Gastroesophageal sphincter (tissue), 4 donors: ENCODE results near the gene HCST. TPM values are rescaled to one million over a fixed set of nuclear protein-coding genes. Genes with fewer than 3 reads are reported as not detected.
"Not testable (repeated sequence)": the region's sequence is repeated elsewhere in the genome, so short reads cannot be mapped to it uniquely, and the experiment has no call there.

ENCODE experiments used
- ATAC-seq: fragments of 150-250 bp; one replicate; pipeline ENCODE4 v1.9.1; 2016; ENCODE audit warnings: mild to moderate bottlenecking, moderate library complexity
- H3K27ac ChIP-seq, 4 donors: fragments of 200-600 bp; sonication (generic) in 3 of 4; 1 replicate in 3 of 4; 2 replicates in 1 of 4; pipeline ENCODE4 v1.5.1; 2016 to 2019
- H3K27me3 ChIP-seq: fragments of 200-600 bp; sonication (generic); one replicate; pipeline ENCODE4 v1.5.1; 2019
- H3K36me3 ChIP-seq, 2 donors: fragments of 200-600 bp; sonication (generic); one replicate each; pipeline ENCODE4 v1.5.1; 2019; ENCODE audit warnings: control low read depth in 1 of 2
- H3K4me1 ChIP-seq, 3 donors: fragments of 200-600 bp; sonication (generic); 1 replicate in 2 of 3; 2 replicates in 1 of 3; pipeline ENCODE4 v1.5.1; 2016 to 2019; ENCODE audit warnings: control low read depth in 2 of 3
- H3K4me3 ChIP-seq, 2 donors: fragments of 200-600 bp; sonication (generic); one replicate each; pipeline ENCODE4 v1.5.1; 2019; ENCODE audit warnings: mild to moderate bottlenecking in 1 of 2, moderate library complexity in 1 of 2
- H3K9me3 ChIP-seq, 3 donors: fragments of 200-600 bp; sonication (generic); one replicate each; pipeline ENCODE4 v1.5.1; 2017 to 2019; ENCODE audit warnings: control low read depth in 2 of 3
- EP300 ChIP-seq: sonication (generic); formaldehyde crosslinking; IDR thresholded peaks from one replicate; pipeline ENCODE4 v1.6.1; 2017; ENCODE audit warnings: antibody characterized with exemption, mild to moderate bottlenecking
- POLR2A ChIP-seq, 2 donors: fragments of 450-650 bp; IDR thresholded peaks; one replicate each; pipeline ENCODE4 v1.6.1; 2017; ENCODE audit warnings: antibody characterized with exemption in 2 of 2, mild to moderate bottlenecking in 2 of 2, moderate library complexity in 1 of 2
- POLR2AphosphoS5 ChIP-seq: sonication (generic); formaldehyde crosslinking; IDR thresholded peaks from one replicate; pipeline ENCODE4 v1.6.1; 2017; ENCODE audit warnings: antibody characterized with exemption
- WGBS, 2 donors: methylation state at CpG; one replicate each; pipeline ENCODE4 v1.1.5; 2018; ENCODE audit warnings: low coverage in 1 of 2; 5-methylcytosine and 5-hydroxymethylcytosine counted together
- total RNA-seq, 4 donors: library from RNA; depleted of rRNA; stranded (reverse); fragments of >200 nt; gene quantifications; one replicate each; pipeline ENCODE4 v1.1.0, GENCODE V29; 2016
- TF ChIP-seq, protein P1 (sequence below), 4 experiments: fragments of 200-600 bp in 2 of 4; fragments of 450-650 bp in 2 of 4; sonication (generic) in 1 of 4; IDR thresholded peaks; one replicate each; pipeline ENCODE4 v1.5.1; 2017 to 2019; ENCODE audit warnings: antibody characterized with exemption in 4 of 4, mild to moderate bottlenecking in 2 of 4, moderate library complexity in 2 of 4

The HCST gene
- total RNA-seq, 4 donors from 2014 or later: 1.8 to 3.1 (median 3.0) TPM; not detected in 1

DNA sequence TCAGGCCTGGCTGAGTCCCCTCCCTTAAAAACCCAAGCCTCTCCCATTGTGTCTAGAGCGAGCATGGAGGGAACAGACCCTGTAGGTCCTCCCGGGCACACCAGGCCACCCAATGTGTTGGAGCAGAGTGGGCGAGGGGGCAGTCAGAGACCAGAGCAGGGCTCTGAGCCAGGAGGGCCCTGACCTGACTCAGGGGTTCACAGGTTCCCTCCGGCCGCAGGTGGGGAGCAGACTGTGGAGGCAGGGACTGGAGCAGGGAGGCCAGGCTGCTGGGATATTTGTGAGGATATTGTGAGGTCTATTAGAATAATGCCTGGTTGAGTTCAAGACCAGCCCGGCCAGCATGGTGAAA is 7.3 kb downstream of the HCST start:
- H3K27me3 ChIP-seq: no peaks in the 10 kb centered on the region
- peaks cover 0 to 27% (median 6%) of the 10 kb centered on the region in 3 donors for H3K4me1 ChIP-seq
- H3K4me3 ChIP-seq: no peak overlapping the region
- no peak for ATAC-seq
- WGBS, 2 donors: 20% methylated on average over 2 of the region's 6 CpGs; no CpG with 5 or more reads in 1 of the 2 donors
- no peak for TF ChIP-seq POLR2AphosphoS5
- no peak for TF ChIP-seq EP300
- no peak for TF ChIP-seq POLR2A (IDR thresholded peaks at IDR 0.05)
- TF ChIP-seq, protein P1, sequence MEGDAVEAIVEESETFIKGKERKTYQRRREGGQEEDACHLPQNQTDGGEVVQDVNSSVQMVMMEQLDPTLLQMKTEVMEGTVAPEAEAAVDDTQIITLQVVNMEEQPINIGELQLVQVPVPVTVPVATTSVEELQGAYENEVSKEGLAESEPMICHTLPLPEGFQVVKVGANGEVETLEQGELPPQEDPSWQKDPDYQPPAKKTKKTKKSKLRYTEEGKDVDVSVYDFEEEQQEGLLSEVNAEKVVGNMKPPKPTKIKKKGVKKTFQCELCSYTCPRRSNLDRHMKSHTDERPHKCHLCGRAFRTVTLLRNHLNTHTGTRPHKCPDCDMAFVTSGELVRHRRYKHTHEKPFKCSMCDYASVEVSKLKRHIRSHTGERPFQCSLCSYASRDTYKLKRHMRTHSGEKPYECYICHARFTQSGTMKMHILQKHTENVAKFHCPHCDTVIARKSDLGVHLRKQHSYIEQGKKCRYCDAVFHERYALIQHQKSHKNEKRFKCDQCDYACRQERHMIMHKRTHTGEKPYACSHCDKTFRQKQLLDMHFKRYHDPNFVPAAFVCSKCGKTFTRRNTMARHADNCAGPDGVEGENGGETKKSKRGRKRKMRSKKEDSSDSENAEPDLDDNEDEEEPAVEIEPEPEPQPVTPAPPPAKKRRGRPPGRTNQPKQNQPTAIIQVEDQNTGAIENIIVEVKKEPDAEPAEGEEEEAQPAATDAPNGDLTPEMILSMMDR (IDR thresholded peaks at IDR 0.05): no peak
- H3K27ac ChIP-seq: peak overlapping the region in 3 of 4 donors; percentile 31 to 58 (median 36)
- H3K9me3 ChIP-seq: no peaks in the 10 kb centered on the region
- H3K36me3 ChIP-seq: no peaks in the 10 kb centered on the region

DNA sequence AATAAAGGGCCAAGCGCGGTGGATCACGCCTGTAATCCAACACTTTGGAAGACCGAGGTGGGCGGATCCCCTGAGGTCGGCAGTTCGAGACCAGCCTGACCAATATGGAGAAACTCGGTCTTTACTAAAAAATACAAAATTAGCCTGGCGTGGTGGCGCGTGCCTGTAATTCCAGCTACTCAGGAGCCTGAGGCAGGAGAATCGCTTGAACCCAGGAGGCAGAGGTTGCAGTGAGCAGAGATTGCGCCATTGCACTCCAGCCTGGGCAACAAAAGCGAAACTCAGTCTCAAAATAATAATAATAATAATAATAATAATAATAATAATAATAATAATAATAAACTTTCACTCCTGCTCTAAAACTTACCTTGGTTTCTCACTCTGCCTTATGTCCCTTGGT is 8.0 kb downstream of the HCST start:
- Histone ChIP-seq H3K27ac (peak overlapping the region in 1 of 4 donors; percentile 58), H3K4me1 (peaks cover 0 to 27% (median 6%) of the 10 kb centered on the region in 3 donors)
- not testable (repeated sequence) for ATAC-seq, H3K36me3 ChIP-seq, H3K4me3 ChIP-seq, H3K27me3 ChIP-seq, H3K9me3 ChIP-seq
- WGBS, 2 donors: 89 to 94% methylated on average over 6 to 14 of the region's 14 CpGs

DNA sequence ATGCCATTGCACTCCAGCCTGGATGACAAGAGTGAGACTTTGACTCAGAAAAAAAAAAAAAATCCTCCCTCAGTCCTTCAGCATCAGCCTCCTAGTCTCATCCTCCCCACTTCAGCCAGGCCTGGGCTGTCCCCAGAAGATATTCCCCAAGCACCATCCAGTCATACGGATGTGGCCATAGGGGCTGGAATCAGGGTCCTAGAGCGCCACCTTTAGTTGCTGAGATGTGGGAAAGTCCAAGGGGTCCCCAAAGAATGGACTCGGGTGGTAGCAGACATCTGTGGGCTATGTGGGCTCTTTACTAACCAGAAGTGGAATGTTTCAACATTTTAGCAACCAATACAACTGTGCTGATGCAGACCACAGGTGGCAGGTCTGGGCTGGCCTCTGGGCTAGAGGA is 8.8 kb downstream of the HCST start:
- no peaks in the 10 kb centered on the region for H3K9me3 ChIP-seq
- no peaks in the 10 kb centered on the region for H3K36me3 ChIP-seq
- 17 to 80% methylated on average over 1 of the region's 3 CpGs for WGBS, 2 donors
- no peaks in the 10 kb centered on the region for H3K27me3 ChIP-seq
- no peak for ATAC-seq
- TF ChIP-seq EP300 (no peak), POLR2A (IDR thresholded peaks at IDR 0.05) (no peak), POLR2AphosphoS5 (no peak)
- TF ChIP-seq, protein P1 (IDR thresholded peaks at IDR 0.05): no peak
- H3K4me1 ChIP-seq: peaks cover 0 to 20% (median 6%) of the 10 kb centered on the region in 3 donors
- H3K27ac ChIP-seq: no peak overlapping the region
- no peak overlapping the region for H3K4me3 ChIP-seq

DNA sequence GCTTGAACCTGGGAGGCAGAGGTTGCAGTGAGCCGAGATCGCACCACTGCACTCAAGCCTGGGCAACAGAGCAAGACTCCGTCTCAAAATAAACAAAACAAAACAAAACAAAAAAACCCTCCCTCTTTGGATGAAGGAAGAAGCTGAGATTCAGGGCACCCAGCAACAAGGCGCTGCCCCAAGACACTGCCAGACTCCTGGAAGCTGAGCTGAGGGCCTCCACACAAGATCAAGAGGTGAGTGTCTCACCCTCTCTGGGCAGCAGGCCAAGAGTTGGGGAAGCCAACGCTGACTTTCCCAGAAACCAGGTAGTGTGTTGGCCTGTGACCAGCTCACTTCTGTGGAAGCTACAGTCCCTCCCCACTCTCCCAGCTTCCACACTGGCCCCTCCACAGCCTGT is 9.5 kb downstream of the HCST start:
- H3K36me3 ChIP-seq: no peaks in the 10 kb centered on the region
- WGBS, 2 donors: 44 to 65% methylated on average over 2 to 3 of the region's 5 CpGs
- no peak overlapping the region for H3K4me3 ChIP-seq
- no peaks in the 10 kb centered on the region for H3K27me3 ChIP-seq
- no peaks in the 10 kb centered on the region for H3K9me3 ChIP-seq
- no peak overlapping the region for H3K27ac ChIP-seq
- peaks cover 0 to 14% (median 1%) of the 10 kb centered on the region in 3 donors for H3K4me1 ChIP-seq
- TF ChIP-seq, protein P1 (IDR thresholded peaks at IDR 0.05): no peak
- TF ChIP-seq POLR2AphosphoS5: no peak
- TF ChIP-seq POLR2A (IDR thresholded peaks at IDR 0.05): no peak
- no peak for TF ChIP-seq EP300
- ATAC-seq: no peak

DNA sequence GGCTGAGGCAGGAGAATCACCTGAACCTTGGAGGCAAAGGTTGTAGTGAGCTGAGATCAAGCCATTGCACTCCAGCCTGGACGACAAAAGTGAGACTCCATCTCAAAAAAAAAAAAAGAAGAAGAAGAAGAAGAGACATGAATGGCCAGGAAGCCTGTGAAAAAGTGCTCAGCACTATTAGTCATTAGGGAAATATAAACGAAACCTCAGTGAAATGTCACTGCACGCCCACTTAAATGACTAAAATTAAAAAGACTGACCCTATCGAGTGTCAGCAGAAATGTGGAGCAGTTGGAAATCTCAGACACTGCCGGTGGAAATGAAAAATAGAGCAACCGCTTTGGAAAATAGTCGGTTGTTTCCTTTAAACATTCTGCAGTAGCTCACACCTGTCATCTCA is 11.3 kb downstream of the HCST start:
- no peak for ATAC-seq

DNA sequence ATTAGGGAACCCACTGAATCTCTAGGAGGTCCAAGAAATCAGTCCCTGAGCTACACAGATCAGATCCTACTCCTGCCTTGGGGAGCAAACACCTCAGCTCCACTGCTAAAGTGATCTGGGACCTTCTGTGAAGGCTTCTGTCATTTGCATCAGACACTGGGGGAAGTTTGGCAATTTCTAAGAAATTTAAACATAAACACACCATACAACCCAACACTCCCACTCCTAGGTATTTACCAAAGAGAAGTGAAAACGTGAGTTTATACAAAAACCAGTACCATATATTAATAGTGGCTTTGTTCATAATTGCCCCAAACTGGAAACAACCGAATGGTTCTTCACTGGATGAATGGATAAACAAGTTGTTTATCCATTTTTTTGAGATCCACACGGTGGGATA is 13.1 kb downstream of the HCST start:
- no peaks in the 10 kb centered on the region for H3K9me3 ChIP-seq
- no peaks in the 10 kb centered on the region for H3K27me3 ChIP-seq
- peaks cover 0 to 6% (median 0%) of the 10 kb centered on the region in 3 donors for H3K4me1 ChIP-seq
- H3K27ac ChIP-seq: no peak overlapping the region
- no peak overlapping the region for H3K4me3 ChIP-seq
- TF ChIP-seq, protein P1 (IDR thresholded peaks at IDR 0.05): no peak
- TF ChIP-seq POLR2AphosphoS5: no peak
- no peak for TF ChIP-seq EP300
- TF ChIP-seq POLR2A (IDR thresholded peaks at IDR 0.05): no peak
- H3K36me3 ChIP-seq: no peaks in the 10 kb centered on the region
- 59 to 62% methylated on average over 3 of the region's 3 CpGs for WGBS, 2 donors
- no peak for ATAC-seq

More for the DNA sequence above, 11.3 kb downstream of the HCST start:
- Histone ChIP-seq H3K36me3 (no peaks in the 10 kb centered on the region), H3K27ac (no peak overlapping the region), H3K27me3 (no peaks in the 10 kb centered on the region), H3K4me3 (no peak overlapping the region), H3K9me3 (no peaks in the 10 kb centered on the region), H3K4me1 (peaks cover 0 to 6% (median 0%) of the 10 kb centered on the region in 3 donors)
- 0 to 14% methylated on average over 6 to 7 of the region's 7 CpGs for WGBS, 2 donors
- TF ChIP-seq EP300: no peak
